Lower lobe of right lung (tissue), 2 donors: ENCODE data around the gene TOMM6. TPM values are rescaled to one million over a fixed set of nuclear protein-coding genes. Genes with fewer than 3 reads are reported as not detected.
"Not testable (repeated sequence)": the region's sequence is repeated elsewhere in the genome, so short reads cannot be mapped to it uniquely, and the experiment has no call there.

Experiments
- ATAC-seq, 2 donors: fragments of 200-7000 bp; cut with Tn5 transposase; one replicate each; pipeline ENCODE4 v1.9.1; 2020 to 2022; ENCODE audit warnings: mild to moderate bottlenecking in 2 of 2, moderate library complexity in 2 of 2
- DNase-seq: peaks from one replicate; pipeline ENCODE4 v3.0.0-alpha.2; 2020
- H3K27ac ChIP-seq: fragments of 200-600 bp; one replicate; pipeline ENCODE4 v1.8.0; 2022
- H3K27me3 ChIP-seq: fragments of 200-600 bp; one replicate; pipeline ENCODE4 v1.8.0; 2022; ENCODE audit warnings: low read depth
- H3K36me3 ChIP-seq: fragments of 200-600 bp; one replicate; pipeline ENCODE4 v1.8.0; 2022; ENCODE audit warnings: mild to moderate bottlenecking
- H3K4me1 ChIP-seq: fragments of 200-600 bp; one replicate; pipeline ENCODE4 v1.8.0; 2022
- H3K4me3 ChIP-seq: fragments of 200-600 bp; one replicate; pipeline ENCODE4 v1.8.0; 2022; ENCODE audit warnings: mild to moderate bottlenecking
- H3K9me3 ChIP-seq: fragments of 200-600 bp; one replicate; pipeline ENCODE4 v1.8.0; 2022
- intact Hi-C: fragments of 100-400 bp; cut with DNase I; formaldehyde crosslinking; loops from one replicate; pipeline ENCODE4 v1.11.0; 2022
- total RNA-seq: library from RNA; stranded (reverse); fragmentation: NEBNext Ultra II Directional; extraction: Animal tissue kit (Norgen Biotek cat#: 25700); gene quantifications from one replicate; pipeline ENCODE4 v1.2.1, GENCODE V29; 2021
- TF ChIP-seq, protein P1 (sequence below): fragments of 200-600 bp; IDR thresholded peaks from one replicate; pipeline ENCODE4 v1.8.0; 2022; ENCODE audit warnings: antibody characterized with exemption, mild to moderate bottlenecking
- donor health status: DM: no; HTN: yes; CAD: no; lungs with severe emphysema.

The TOMM6 gene
- total RNA-seq, 1 donor from 2014 or later: 134 TPM

DNA sequence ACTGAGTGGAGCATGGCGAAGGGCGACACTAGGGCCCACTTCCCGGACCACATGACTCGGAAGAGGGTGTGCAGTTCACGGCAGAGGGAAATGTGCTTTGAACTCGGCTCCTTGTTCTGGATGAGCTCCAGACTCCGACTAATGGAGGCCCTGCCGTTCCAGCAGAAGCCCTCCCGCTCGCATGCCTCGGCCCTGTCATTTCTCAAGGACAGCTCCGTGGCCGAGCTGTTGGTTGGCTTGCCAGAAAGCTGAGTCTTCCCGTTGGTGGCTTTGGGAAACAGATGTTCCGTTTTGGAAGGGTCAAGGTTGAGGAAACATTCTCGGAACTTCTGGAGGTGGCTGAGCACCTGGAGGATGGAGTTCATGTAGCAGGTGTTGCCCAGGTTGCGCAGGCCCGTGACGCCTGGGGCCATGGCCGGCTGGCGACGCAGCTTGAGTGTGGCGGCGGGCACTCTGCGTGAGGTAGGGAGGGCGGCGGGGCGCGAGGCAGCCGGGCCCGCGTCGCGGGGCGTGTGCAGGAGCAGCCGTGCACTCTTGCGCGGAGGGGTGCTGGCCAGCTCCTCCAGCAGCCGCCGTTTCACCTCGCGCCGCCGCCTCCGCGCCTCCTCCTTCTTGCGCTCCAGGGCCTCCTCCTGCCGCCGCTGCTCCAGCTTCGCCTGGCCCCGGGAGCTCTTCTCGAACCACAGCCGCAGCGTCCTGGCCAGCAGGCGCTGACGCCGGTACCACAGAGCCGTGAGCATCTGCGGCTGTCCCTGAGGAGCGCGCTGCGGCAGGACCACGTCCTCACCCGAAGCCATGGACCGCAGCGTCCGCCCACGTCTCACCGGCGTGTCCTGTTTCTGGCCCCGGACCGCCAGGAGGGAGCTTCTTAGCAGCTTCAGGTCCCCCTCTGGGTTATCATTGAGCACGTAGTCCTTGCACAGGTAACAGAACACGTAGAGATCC is 18.6 kb downstream of the TOMM6 start:
- DNase-seq (no peak), ATAC-seq (peak in 1 of 2 donors; percentile 42)
- H3K4me1 ChIP-seq: no peaks in the 10 kb centered on the region
- TF ChIP-seq, protein P1, sequence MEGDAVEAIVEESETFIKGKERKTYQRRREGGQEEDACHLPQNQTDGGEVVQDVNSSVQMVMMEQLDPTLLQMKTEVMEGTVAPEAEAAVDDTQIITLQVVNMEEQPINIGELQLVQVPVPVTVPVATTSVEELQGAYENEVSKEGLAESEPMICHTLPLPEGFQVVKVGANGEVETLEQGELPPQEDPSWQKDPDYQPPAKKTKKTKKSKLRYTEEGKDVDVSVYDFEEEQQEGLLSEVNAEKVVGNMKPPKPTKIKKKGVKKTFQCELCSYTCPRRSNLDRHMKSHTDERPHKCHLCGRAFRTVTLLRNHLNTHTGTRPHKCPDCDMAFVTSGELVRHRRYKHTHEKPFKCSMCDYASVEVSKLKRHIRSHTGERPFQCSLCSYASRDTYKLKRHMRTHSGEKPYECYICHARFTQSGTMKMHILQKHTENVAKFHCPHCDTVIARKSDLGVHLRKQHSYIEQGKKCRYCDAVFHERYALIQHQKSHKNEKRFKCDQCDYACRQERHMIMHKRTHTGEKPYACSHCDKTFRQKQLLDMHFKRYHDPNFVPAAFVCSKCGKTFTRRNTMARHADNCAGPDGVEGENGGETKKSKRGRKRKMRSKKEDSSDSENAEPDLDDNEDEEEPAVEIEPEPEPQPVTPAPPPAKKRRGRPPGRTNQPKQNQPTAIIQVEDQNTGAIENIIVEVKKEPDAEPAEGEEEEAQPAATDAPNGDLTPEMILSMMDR: no peak
- H3K27ac ChIP-seq: no peak overlapping the region
- no peaks in the 10 kb centered on the region for H3K9me3 ChIP-seq
- H3K27me3 ChIP-seq: no peaks in the 10 kb centered on the region
- no peak overlapping the region for H3K4me3 ChIP-seq
- H3K36me3 ChIP-seq: peaks cover 10% of the 10 kb centered on the region
- intact Hi-C loops: no loop called here

DNA sequence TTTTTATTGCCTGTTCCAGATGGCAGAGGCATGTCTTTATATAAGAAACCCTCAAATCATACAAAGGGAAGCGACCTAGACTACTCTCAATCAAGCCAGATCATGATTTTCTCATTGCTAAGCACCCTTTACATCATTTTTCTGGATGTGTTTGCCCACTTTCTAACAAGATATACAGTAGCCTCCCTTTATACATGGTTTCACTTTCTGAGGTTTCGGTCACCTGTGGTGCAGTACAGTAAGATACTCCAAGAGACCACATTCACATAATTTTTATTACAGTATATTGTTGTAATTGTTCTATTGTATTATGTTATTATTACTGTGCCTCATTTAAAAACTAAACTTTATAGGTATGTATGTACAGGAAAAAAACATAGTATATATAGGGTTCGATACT is 23.6 kb downstream of the TOMM6 start:
- Histone ChIP-seq H3K9me3 (no peaks in the 10 kb centered on the region), H3K36me3 (peaks cover 5% of the 10 kb centered on the region), H3K27ac (no peak overlapping the region), H3K4me1 (no peaks in the 10 kb centered on the region), H3K4me3 (no peak overlapping the region), H3K27me3 (no peaks in the 10 kb centered on the region)
- no peak for DNase-seq
- TF ChIP-seq, protein P1: no peak
- intact Hi-C loops: no loop called here
- no peak for ATAC-seq

DNA sequence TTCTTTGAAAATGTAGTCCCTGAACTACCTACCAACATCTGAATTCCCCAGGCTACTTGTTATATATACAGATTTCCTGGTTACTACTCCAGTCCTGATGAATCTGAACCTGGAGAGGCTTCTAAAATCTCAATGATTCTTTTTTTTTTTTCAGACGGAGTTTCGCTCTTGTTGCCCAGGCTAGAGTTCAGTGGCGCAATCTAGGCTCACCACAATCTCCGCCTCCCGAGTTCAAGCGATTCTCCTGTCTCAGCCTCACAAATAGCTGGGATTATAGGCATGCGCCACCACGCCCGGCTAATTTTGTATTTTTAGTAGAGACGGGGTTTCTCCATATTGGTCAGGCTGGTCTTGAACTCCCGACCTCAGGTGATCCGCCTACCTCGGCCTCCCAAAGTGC is 24.5 kb downstream of the TOMM6 start:
- DNase-seq, H3K27me3 ChIP-seq, intact Hi-C loops, H3K4me3 ChIP-seq, H3K36me3 ChIP-seq, H3K27ac ChIP-seq, H3K9me3 ChIP-seq, ATAC-seq, H3K4me1 ChIP-seq: not testable (repeated sequence)

DNA sequence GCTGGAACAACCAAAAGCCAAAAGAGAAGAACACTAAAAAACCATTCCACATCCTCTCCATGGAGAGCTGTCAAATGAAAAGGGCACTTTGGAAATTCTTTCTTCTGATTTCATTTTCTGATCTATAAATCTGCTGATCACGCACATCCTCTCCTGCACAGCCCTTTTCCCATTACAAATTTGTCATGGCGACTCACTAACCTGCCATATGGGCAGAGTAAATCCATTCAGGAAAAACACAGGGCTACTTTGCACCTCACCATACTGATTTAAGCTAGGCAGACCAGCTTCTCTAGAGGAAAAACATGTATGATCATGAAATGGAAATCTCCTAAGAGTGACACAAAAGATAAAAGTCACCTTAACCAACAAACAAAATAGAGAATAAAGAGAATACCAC is 26.0 kb downstream of the TOMM6 start:
- Histone ChIP-seq H3K4me3 (no peak overlapping the region), H3K4me1 (no peaks in the 10 kb centered on the region), H3K36me3 (no peaks in the 10 kb centered on the region), H3K27ac (no peak overlapping the region), H3K27me3 (no peaks in the 10 kb centered on the region), H3K9me3 (no peaks in the 10 kb centered on the region)
- DNase-seq (no peak), ATAC-seq (no peak)
- TF ChIP-seq, protein P1: no peak
- intact Hi-C loops: no loop called here

DNA sequence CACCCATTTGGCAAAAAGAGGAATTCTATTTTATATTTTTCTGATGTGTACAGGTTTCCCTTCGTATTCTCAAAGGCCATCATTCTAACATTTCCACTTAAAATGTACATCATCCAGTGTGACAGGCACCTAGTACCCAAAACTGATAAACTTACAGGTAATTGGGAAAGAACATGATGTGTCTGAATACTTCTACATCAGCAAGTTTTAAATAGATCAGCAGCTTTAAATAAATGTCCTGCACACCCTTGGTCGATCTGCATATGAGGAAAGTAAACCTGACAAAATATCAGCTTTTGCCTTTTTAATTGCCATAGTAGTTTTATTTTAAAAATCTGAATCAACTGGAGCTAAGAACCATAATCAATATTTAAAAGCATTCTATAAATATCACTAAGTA is 26.5 kb downstream of the TOMM6 start:
- intact Hi-C loops: no loop called here
- Histone ChIP-seq H3K9me3 (no peaks in the 10 kb centered on the region), H3K27me3 (no peaks in the 10 kb centered on the region), H3K4me3 (no peak overlapping the region), H3K27ac (no peak overlapping the region), H3K36me3 (no peaks in the 10 kb centered on the region), H3K4me1 (no peaks in the 10 kb centered on the region)
- TF ChIP-seq, protein P1: no peak
- no peak for DNase-seq
- no peak for ATAC-seq

DNA sequence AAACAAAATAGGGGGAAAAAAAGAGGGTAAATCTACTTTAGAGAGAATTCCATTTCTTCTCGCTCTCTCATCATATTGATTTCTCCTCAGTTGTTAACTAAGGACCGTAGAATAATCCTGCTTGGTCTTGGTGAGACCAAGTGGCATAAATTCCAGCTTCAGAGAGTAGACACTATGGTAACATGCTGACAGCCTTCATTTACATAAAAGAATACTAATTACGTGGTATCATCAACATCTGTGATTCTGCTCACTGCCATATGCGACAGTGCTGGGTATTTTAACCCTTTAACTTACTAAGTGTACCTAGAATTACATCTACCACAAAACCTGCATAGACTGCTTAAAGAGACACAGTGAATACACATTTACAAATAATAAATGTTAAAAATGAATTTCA is 27.1 kb downstream of the TOMM6 start:
- no peaks in the 10 kb centered on the region for H3K4me1 ChIP-seq
- intact Hi-C loops: no loop called here
- H3K4me3 ChIP-seq: no peak overlapping the region
- no peaks in the 10 kb centered on the region for H3K36me3 ChIP-seq
- H3K27me3 ChIP-seq: no peaks in the 10 kb centered on the region
- no peaks in the 10 kb centered on the region for H3K9me3 ChIP-seq
- TF ChIP-seq, protein P1: no peak
- ATAC-seq (no peak), DNase-seq (no peak)
- H3K27ac ChIP-seq: no peak overlapping the region
